Activated CD4-positive, alpha-beta T cell treated with anti-CD3 and anti-CD28 coated beads, Interleukin-2, amount 50 U/mL, for 16 hours (primary cell): Measurements from ENCODE around the gene FRMD5.

Experiments
- DNase-seq: peaks from one replicate; pipeline ENCODE4 v3.0.0-alpha.2; 2020

Gene FRMD5

DNA sequence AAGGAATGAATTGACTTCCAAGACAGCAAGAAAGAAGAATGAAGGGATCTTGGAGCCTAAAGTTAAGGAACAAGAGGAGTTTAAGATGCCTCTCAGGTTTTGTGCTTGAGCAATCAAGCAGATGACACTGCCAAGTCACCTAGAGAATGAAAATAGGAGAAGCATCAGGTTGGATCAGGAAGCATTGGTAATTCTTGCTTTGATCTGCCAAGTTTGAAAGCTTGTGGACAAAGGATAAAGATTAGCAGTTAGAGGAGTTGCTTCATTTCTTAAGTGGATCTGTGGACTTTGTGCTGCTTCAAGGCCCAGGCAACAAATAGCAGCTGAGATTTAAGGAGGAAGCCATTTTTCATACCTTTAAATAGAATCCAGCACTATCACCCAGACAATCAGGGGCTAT, 35.6 kb downstream of the FRMD5 start:
- no peak for DNase-seq

DNA sequence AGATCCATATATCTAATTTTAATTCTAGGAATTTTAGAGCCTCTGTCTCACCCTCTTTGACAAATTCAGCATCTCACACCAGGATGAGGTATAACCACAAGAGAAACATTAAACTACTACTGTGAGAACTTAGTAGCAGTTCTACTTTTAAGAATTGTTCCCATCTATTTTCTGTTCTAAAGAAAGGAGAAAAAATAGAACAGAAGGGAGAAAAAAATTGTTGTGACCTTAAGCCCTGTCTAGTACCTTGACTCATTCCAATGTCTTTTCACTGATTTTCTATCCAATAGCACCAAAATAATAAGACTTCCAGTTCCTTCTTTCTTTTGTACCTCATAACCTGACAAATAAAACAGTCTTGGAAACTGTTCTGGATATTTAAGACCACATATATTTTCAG, 37.0 kb downstream of the FRMD5 start:
- DNase-seq: no peak

DNA sequence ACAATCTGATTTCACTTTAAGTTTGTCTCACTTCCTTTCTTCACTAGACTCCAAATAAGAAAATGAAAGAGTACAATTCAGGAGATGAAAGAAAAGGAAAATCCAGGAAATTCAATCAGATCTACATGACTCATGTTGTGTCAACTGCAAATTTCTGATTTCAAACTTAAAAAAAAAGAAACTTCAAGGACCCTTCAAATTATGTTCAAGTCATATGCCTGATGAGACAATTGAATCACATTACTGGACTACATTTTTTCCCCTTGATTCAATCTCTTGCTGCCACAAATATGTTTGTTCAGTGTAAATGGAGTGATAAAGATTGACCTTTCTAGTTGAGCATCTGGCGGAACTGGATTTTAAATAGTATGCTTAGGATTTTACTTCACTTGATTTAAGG, 37.4 kb downstream of the FRMD5 start:
- DNase-seq: no peak

DNA sequence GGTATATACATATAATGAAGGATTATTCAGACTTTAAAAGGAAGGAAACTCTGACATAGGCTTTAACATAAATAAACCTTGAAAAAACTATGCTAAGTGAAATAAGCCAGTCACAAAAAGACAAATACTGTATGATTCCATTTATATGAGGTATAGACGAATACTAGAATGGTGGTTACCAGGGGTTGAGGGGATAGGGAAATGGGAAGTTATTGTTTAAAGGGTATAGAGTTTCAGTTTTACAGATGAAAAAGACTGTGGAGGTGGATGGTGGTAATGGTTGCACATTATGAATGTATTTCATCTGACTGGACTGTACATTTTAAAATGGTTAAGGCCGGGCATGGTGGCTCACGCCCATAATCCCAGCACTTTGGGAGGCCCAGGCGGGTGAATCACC, 41.7 kb downstream of the FRMD5 start:
- no peak for DNase-seq

DNA sequence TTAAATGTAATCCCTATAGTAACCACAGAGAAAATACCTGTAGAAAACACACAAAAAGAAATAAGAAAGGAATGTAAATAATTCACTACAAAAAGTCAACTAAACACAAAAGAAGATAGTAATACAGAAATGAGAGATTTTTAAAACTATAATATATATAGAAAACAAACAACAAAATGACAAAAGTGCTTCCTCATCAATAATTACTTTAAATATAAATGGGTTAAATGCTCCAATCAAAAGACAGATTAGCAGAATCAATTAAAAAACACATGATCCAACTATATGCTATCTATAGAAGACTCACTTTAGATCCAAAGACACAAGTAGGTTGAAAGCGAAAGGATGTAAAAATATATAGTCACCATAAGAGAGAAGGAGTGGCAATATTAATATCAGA, 45.8 kb downstream of the FRMD5 start:
- DNase-seq: no peak

DNA sequence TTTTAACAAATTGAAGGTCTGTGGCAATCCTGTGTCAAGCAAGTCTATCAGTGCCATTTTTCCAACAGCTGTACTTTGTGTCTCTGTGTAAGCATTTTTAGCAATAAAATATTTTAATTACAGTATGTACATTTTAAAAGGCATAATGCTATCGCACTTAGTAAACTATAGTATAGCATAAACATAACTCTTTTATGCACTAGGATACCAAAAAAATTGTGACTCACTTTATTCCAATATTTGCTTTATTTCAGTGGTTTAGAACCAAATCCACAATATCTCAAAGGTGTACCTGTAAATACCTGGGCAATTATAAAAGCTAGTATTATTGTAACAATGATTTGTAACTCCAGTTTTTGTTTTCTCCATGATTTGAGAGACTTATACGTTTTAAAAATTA, 46.5 kb downstream of the FRMD5 start:
- DNase-seq: no peak

DNA sequence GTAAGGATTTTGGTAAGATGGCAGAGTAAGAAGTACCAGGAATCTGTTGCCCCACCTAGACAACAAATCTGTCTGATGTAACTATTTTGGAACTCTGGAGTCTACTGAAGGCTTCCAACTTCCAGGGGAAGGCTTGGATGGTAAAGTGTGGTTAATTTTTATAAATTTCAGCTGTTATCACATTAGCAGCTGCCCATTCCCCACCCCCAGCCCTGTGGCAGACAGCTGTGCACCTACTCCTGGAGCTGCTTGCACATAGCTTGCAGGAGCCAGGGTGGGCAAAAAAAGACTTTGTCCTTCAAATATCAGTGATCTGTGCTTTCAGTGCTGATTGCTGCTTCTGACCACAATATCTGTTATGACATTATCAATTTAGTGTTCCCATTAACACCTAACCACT, 47.4 kb downstream of the FRMD5 start:
- no peak for DNase-seq

DNA sequence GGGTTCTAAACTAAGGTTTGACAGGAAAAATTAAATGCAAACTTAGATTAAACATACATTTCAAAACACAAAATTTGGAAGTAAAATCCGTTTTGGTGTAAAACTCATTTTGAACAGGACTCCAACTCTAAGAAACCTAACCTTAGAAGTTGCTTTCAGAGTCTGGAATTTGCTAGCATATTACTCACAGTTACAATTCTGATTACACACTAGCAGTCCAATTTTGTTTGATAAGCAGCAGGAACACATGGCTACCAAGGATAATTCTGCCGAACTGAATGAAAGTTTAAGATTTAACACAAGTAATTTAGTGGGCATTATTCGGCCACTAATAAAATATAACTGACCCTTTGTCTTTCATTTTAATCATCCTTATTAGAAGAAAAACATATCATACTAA, 49.6 kb downstream of the FRMD5 start:
- DNase-seq: no peak

DNA sequence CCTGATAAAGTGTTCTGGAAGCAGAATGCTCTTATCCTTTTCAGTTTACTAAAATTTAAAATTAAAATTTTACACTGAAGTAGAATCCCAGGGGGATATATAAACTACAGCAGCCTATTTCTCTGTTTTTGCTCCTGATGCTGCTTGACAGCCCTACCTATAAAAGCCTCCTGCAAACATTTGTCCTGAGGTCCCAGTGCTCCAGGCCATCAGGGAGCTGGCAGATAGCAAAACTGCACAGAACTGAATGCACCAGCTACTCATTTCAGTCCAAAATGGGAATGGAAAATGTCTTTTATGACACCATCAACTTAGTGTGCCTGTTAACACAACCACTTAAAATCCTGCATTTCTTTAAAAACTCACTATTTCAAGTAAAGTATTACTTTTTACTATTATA, 50.1 kb downstream of the FRMD5 start:
- DNase-seq: no peak

DNA sequence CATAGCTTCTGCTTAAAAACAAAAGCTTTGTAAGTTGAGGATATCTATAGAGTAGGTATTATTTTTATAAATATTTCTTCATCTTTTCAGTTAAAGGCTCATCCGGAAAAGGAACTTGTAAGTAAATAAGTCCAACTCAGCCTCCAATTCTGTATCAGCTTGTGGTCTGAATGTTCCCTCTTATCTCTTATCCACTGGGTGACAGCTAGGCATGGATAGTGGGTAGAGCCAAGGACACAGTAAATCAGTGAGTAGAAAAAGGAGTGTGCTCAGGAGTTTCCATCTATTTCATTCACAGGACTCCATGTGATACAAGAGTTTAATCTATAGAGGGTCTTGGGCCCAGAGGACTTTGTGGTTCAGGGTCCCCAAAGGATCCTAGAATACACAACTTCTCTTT, 50.9 kb downstream of the FRMD5 start:
- DNase-seq: no peak

DNA sequence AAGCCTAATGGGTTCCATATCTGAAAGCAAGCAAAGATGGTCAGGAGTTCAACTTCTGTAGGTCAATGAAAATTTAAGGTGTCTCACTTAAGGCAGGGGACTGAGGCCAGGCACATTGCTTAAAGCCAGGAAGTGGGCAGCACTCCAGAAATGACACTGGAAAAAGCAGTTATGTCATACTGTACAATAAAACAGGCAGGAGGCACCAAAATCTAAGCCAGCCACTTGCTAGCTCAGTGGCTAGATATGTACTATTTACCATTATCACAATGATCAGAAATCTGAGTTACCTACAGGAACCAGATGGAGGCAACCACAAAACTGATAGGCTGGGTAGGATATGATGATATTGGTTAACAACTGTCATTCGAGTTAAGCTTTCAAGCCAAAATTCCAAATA, 57.3 kb downstream of the FRMD5 start:
- DNase-seq: no peak

DNA sequence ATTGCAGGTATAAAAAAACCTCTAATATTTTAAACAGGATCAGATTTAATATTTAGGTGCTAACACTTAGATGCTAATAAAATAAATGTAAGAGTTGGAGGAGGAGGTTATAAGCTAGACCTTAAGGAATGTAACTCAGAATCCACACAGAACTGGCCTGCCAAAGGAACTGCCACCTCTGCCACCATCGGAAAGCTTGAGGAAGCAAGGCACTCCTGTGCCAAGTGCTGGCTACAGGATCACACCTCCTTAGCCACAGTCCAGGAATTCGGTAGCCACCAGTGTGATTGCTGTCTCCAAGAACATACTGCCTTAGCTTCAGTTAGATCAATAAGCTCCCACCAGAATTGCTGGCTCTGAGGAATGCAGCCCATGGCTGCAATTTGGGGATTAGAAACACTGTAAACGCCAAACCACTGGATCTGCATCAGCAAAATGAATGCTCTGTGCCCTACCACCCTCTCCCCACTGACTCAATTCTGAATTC, 58.0 kb downstream of the FRMD5 start:
- no peak for DNase-seq

DNA sequence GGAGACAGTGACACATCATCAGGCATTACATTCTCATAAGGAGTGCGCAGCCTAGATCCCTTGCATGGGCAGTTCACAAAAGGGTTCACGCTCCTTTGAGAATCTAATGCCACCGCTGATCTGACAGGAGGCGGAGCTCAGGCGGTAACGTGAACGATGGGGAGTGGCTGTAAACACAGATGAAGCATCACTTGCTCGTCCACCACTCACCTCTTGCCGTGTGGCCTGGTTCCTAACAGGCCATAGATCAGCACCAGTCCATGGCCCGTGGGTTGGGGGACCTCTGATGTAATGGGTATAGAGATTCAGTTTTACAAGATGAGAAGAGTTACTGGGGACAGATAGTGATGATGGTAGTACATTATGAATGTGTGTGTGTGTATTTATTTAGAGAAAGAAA, 63.0 kb downstream of the FRMD5 start:
- no peak for DNase-seq

DNA sequence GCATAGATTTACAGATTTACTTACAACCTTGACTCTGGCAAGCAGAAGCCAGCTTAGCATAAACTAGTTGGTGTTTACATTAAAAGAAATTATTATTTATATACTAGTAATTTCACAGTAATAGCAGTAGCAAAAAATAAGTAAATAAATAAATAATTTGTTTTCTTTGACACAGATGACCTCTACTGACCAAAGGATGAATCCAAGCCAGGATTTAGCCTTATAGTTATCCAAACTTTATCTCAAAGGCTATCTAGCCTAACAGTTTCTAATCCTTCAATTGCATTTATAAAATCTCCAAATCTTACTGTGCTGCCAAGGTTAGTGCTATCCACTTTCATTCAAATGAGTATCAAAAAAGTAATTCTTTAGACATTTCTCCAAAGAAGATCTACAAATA, 64.3 kb downstream of the FRMD5 start:
- DNase-seq: no peak

DNA sequence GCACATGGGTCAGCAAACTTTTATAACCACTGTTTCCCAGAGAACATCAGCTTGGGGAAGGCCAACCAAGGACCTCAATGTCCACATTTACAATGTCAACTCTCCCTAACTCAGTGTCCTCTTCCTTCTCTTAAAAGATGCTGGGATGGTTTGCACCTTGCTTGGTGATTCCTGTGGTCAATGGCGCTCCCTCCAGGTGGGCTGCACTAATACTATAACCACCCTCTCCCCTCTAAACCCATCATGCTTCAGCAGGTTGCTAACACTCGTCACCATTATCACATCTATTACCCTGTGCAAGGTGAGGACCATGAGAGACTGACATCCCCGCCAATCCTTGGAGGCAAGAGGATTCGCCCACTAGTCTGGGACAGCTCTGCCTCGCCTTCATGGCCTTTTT, 65.2 kb downstream of the FRMD5 start:
- DNase-seq: no peak

DNA sequence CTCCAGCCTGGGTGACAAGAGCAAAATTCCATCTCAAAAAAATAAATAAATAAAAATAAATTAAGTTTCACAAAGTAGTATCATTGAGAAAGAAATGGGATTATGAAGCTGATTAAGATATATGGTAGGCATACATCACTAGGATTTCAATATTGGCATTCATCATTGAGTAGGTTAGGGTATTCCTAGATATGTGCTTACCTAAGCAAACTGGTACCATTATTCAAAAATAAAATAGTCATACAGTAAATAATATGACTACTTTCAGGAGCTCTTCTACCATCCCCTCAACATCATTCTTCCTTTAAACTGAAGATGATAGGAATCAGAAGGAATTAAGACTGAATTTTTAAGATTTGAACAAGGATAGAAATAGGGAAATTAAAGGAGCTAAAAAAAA, 66.6 kb downstream of the FRMD5 start:
- DNase-seq: no peak

DNA sequence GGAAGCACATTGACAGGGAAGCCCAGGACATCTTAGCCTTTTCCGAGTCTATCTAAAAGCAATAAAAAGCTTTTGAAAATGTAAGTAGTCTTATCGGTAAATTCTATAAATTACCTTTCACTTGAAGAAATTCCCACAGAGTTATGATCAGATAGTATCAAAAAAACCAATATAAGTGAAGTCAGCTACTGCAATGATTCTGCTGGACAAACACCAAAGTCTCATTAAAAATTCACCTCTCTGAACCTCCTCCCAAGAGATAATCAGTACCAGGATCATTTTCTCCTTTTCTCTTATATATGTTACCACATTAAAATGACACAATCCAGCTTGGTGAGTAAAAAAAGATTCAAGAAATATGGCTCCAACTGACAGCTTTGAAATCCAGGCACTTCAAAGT, 69.2 kb downstream of the FRMD5 start:
- no peak for DNase-seq

DNA sequence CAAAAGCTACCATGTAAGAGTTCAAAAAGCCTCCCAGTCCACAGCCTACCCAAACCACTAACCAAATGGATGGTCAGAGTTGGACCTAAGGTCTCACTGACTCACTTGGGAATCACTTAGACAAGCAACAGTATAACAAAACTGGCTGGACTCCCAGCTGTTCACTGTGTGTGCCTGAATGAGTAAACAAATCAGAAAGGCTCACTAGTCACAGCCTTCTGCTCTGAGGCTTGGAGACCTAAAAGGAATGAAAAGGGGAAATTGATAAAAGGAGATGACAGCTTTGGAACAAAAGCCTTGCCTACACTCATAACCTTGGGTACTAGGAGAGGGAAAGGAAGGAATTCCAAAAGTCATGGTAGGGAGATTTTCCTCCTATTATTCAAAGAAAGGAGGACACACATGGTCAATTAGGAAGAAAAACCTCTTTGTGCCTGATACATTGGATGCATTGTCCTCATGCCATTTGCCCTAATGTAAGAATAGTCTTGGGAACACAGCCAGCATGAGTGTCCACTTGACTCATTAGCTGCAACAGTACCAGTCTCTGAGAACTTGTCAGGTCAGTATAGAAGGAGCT, 92.3 kb downstream of the FRMD5 start:
- no peak for DNase-seq

DNA sequence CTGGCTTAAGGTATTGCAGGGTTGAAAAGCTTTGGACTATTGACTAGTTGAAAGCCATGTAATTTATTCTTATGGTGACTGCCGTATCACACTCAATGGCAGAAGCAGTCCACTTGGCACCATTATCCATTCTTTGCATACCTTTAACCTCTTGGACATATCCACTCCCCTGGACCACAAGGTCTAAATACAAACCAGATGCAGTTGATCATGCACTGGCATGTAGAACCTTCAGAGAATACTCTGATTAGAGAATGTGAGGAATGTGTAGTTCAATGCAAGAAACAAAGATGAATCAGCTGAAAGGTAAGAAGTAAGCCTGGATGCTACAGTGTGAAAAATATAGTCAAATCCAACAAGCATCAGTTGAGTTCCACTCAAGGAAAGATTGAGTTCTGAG, 93.1 kb downstream of the FRMD5 start:
- DNase-seq: no peak

DNA sequence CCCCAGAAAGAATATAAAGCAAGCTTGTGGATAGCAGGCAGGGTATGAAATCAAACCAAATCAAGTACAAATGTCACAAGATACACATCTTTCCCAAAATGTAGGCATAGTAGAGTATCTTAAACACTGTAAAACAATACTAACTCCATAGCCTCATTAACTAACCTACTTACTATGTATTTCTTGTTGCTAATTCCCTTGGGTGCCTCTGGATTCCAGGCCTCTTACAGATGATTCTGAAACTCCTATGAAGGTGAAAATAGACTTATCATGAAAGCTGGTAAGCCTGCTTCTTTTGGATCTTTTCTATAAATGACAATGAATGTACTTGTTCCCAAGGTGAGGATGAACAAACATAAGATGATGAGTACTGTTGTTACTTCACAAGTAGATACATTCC, 93.8 kb downstream of the FRMD5 start:
- no peak for DNase-seq

DNA sequence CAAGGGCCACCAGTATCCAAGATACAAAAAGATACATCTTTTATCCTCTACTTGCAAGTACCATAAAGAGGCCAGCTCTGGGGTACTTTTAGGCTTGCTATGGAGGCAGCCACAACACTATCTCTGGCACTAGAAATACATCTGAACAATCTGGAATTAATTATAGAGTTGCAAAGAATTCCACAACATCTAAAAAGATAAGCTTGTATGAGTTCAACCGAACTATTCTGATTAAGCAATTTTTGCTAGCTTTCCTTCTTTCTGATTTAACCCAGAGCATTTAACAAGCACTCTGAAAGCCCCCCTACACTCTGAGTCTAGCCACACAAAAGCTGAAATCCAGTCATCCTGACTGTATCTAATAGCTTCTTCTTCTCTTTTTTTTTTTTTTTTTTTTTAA, 95.4 kb downstream of the FRMD5 start:
- no peak for DNase-seq

DNA sequence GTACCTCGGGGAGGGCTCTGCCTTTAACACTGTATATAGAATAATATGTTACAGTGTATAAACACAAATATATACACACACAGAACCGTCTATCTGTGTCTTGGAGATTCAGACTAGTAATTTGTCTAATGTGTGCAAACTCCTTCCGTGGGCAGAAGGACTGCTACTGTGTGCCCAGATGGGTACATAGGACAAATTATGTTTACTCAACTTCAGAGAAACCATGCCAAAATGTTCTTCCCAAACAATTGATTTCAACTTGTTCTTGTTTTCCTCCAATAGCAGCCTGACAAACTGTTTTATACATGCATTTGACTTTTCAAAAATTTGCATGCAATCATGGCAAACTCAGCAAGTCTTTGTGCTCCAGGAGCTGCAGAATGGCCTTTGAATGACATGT, 97.5 kb downstream of the FRMD5 start:
- no peak for DNase-seq

DNA sequence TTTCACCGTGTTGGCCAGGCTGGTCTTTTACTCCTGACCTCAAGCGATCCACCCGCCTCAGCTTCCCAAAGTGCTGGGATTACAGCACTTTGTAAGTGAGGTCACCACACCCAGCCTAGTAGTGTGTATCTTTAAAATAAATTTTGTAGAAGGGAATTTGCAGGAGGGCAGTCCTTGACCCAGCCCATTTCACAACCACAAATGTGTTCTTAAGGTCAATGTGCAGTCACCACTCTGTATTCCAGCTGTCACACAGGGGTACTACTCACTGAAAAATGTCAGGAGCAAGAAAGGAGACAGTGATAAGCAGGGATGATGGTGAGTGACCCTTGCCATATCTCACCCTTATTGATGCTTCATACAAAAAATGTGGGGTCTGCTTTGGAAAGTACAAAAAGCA, 98.5 kb downstream of the FRMD5 start:
- DNase-seq: no peak

DNA sequence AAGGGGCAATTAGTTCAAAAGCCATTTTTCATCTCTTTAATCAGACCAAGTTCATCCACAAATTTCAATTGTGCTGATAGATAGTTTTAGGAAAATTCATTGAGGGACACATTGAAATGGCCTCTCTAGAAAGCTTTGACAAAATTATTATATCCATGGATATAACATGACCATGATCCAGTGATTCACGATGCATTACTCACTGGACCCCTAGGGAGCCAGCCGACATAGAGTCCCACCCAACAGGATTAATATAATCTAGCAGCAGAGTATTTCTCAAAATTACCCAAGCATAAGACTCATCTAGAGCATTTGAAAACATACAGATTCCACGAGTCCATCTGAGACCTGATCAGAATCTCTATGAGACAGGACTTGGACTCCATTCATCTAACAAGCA, 100.3 kb downstream of the FRMD5 start:
- DNase-seq: no peak

DNA sequence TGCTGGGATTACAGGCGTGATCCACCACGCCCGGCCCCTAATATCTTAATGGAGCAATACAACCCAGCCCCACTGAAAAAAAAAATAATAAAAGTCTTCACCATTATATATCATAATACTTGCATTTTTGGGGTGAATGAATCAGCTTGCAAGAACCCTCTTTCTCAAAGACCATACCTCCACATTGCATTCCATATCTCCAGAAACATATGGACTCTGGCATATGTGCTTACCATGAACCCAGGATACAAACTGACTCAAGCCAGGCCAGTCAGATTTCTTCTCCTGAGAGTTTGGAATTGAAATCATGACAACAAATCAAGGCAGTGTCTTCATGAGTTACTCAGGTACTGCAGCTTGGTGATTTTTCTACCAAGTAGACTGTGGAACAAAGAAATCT, 101.2 kb downstream of the FRMD5 start:
- no peak for DNase-seq

DNA sequence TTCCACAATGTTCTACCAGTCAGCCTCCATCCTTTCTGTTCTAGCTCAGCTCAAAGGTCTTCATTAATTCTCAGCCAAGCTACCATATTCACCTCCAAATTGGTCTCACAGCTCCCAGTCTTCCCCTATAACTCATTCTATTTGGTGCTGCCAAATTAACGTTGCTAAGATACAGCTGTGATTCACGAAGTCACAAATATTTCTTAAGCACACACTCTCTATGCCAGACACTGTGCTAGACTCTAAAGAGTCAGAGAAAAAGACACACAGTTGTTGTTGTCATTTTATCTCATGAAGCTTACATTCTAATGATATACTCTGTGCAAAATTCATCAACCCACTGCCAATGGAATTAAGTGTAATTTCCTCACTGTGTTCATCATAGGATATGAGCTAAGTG, 102.8 kb downstream of the FRMD5 start:
- DNase-seq: no peak
